ENCODE data around the gene MITF.

MITF gene

DNA sequence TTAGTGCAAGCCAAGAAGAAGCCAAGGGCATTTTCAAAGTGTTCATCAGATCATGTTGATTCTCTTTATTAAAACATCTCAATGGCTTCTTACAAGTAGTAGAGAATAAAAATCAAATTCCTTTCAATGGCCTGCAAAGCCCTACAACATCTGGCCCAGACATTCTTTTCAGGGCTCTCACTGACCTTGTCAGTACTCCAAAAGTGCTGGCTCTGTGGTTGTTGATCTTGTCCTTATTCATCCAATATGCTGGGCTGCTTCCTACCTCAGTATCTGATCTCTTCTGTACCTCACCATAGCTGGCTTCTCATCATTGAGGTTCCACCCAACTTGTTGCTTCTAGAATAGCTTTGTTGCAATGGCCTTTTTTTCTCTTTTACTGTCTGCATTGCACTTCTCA lies 186.2 kb downstream of the MITF start:
- no peak for FAIRE-seq

DNA sequence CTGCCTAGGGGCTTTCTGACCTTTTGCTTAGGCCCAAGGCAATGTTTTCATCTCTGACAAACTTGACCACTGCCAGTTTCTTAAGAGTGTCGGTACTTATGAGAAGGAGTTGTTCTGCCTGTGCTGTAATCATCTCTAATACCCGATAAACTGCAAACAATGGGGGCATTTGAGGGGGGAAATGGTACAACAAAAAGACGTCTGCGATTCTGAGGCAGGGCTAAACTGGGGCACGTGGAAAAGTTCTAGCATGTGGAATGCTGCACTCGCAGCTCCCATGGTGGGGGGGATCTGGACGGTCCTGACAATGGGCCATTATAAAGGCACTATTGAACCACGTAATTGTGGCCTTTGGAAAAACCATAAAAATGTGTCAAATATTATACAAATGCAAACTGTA lies 187.1 kb downstream of the MITF start:
- FAIRE-seq = no peak

DNA sequence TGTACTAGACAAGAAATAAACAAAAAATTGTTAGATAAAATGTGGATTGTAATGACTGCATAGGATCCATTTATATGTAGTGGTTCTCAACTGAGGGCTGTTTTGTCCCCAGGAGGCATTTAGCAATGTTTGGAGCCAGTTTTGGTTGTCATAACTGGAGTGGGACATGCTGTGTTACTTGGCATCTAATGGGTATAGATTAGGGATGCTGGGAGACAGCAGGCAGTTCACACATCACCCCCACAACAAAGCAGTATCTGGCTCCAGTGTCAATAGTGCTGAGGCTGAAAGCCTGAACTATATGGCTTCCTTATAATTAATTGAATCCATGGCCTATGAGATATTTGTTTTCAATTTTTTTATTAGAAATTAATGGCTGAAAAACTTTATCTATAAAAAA lies 188.3 kb downstream of the MITF start:
- FAIRE-seq = no peak

DNA sequence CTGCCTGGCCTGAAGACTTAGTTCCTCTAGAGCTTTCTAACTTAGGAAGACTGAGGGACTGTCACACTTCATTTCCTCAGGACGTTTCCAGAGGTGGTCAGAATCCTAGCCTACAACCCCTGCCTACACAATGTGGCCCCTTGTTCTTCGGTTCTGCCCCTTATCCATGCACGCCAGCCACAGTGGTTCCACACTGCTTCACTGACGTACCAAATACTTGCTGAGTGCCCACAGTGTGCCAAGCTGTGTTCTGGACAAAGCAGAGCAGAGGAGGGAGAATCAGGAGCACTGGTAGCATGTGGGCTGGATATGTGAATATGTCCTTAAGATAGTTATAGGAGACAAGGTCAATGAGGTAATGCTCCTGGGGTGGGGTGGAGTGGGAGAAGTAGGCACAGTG lies 189.8 kb downstream of the MITF start:
- FAIRE-seq = no peak

GRCh38 chr3:69930564-69930963 lies 191.3 kb downstream of the MITF start:
- no peak for FAIRE-seq

DNA sequence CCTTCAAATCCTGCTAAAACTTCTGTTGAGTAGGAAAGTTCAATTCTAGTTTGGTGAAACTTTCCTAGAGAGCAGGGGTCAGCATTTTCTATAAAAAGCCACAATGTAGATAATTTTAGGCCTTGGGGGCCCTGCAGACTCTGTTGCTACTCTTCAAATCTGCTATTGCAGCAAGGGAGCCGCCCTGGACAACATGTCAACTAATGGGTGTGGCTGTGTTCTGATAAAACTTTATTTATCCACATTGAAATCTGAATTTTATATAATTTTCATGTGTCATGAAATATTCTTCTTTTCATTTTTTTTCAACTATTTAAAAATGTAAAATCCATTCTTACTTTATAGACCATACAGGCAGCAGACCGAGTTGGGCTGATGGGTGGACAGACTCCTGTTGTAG lies 192.8 kb downstream of the MITF start:
- FAIRE-seq = no peak

- FAIRE-seq = peak; percentile 48
These were observed 193.2 kb downstream of the MITF start for GRCh38 chr3:69932501-69932900.

- FAIRE-seq = no peak
These were observed 195.1 kb downstream of the MITF start for GRCh38 chr3:69934398-69934797.

GRCh38 chr3:69936266-69936665 lies 197.0 kb downstream of the MITF start:
- no peak for FAIRE-seq

GRCh38 chr3:69938061-69938460 lies 198.8 kb downstream of the MITF start:
- FAIRE-seq = no peak

DNA sequence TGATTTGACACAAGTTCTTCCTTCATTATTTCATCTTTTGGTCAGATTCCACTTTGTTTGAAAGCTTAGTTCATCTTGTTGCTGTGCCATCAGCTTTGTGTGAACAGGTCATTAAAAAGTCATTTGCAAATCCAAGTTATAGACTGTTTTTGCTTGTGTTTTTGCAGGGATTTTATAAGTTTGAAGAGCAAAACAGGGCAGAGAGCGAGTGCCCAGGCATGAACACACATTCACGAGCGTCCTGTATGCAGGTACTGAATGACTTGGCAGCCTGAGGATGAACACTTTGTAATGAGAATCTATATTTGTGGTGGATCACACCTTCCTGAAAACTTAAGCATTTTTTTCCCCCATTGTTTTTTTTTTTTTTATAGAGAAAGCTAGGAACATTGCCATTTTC lies 199.7 kb downstream of the MITF start:
- FAIRE-seq = no peak

GRCh38 chr3:69941037-69941436 lies 201.8 kb downstream of the MITF start:
- FAIRE-seq = no peak

DNA sequence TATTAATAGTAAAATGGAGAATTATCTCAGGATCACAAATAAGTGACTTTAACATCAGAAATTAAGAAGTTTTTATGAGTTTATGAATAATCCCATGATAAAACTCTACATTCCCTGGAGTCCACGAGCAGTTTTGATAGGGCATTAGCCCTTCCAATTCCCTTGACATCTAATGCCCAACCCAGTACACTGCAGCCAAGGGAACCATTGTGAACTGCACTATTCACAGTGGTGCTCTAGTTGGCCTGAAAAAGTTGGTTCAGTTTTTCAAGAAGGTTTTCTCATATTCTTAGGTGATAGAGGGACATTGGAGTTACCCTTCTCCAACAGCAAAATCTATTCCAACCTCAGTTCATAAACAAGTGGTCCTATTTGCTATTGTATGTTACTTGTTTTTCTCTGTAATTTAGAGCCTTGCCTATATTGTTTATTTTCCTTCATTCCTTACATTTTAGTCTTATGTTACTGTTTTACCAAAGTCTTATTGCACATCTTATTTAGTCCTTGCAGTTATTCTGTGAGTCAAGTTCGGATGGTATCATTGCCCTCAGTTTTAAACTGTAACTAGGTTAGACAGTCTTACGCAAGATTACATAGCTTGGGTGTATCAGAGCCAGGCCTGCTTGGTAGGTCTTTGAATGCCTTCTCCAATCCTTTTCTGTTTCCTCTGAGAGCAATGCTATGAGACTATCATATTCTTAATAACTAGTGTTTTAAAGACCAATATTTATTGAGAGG lies 202.3 kb downstream of the MITF start:
- peak; percentile 45 for FAIRE-seq

GRCh38 chr3:69944931-69945493 lies 205.7 kb downstream of the MITF start:
- FAIRE-seq = peak; percentile 45

GRCh38 chr3:69948246-69948862 lies 209.1 kb downstream of the MITF start:
- FAIRE-seq = peak; percentile 98

DNA sequence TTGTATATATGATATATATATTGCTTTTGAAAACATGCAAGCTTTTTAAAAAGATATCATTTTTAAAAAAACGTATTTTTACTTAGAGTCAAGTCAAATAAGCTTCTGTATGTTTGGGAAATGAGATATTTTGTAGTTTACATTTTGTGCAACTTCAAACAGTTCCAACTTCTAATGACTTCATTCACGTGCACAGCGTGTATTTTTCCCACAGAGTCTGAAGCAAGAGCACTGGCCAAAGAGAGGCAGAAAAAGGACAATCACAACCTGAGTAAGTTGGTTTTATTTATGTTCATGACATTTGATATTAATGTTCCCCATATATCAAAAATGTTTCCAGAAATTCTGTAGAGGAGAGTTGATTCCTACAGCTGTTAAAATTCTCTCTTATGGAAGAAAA lies 212.4 kb downstream of the MITF start:
- peak; percentile 39 for FAIRE-seq

DNA sequence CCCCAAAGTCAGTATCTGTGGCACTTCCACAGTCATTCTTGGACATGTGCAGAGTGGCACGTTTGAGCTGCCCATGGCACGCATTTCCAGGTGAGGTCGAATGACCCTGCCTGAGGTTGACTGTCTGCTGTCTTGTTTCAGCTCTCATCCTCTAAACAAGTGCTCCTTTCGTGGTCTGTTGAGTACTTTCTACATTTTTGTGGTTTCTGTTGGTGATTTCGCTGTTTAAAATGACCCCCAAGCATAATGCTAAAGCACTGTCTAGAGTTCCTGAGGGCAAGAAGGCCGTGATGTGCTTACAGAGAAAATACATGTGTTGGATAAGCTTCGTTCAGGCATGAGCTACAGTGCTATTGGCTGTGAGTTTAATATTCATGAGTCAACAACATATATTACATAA lies 220.3 kb downstream of the MITF start:
- FAIRE-seq = no peak

DNA sequence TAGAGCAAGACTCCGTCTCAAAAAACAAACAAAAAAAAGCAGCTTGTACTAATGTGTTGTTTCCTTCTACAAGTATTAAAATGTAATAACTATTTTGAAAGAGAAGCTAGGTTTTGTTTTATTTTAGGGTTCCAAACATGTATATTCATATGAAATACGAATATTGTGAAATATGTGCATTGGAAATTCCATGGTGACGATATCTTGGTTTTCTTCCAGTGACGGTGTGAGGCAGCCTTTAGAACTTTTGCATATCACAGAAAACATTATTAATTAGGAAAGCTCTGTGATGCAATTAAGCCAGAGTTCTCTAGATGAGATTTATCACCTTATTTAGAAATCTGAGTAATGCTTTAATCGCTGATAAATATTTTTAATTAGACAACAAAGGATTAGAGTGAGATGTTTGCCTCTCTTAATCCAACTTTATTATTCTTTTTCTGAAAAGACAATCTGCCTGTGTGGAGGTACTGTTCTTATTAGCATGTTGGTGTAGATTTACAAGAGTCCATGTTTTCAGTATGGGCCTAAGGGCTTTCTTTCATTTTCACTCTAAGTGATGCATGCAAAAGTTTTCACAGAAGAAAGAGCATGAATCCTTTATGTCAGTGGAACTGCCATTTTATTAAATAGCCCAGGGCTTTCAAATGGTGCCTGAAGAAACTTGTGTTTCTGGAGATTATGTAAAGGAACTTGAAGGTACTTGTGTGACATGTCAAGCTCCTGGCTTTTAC lies 222.6 kb downstream of the MITF start:
- FAIRE-seq = no peak

DNA sequence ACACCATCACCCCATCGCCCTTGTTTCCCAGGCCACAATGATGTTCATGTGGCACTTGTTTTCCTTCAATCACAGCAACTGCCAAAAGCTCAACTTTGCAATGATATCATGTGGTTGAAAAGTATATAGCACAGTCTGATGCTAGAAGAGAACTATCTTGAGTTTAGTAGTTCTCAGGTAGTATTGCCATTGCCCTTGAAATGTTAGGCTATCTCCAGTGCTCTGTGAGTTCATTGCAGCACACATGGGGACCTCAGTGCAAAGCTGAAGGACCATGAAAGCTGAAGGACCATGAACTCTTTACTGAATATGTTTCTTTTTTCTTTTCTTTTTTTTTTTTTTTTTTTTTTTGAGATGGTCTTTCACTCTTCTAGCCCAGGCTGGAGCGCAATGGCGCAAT lies 224.4 kb downstream of the MITF start:
- FAIRE-seq = no peak

DNA sequence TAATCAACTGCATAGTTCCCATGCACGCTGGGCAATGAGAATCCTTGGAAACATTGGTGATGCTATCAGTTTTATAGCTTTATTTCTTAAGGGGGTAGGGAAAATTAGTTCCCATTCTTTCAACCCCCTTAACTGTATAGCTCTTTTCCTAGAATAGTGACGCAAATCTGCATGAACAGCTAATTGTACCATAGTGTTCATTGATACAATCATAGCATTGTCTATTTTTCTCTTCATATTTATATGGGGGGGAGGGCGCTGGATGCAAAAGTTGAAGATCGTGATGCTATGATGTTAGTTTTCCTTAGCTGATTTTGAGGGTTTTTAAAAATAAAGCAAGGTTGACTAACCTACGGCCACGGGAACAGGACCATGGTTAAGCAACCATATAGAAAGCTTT lies 227.9 kb downstream of the MITF start:
- no peak for FAIRE-seq

- FAIRE-seq = no peak
These were observed 231.6 kb downstream of the MITF start for GRCh38 chr3:69970827-69971226.

GRCh38 chr3:69972672-69973071 lies 233.4 kb downstream of the MITF start:
- FAIRE-seq = no peak

DNA sequence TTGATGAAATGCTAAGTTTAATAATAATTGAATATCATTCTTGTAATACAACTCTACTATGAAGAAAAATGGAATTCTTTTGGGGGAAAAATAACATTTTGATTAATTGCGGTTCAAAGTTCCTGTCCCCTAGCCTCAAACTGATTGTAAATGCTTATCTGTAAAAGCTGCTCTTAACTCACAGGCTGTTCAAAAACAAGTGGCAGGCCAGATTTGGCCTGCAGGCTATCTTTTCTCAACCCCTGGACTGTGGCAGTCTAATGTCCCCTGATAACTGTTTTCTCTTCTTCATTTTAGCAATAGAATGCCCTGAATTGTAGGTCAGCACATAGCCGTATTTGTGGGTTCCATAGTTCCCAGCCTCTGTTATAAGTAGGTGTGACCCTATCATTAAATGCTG lies 236.8 kb downstream of the MITF start:
- no peak for FAIRE-seq

Data from G401.6 (cell line).